ENCODE measurements around the gene PAFAH1B2.
"Not testable (repeated sequence)": the region's sequence is repeated elsewhere in the genome, so short reads cannot be mapped to it uniquely, and the experiment has no call there.

The PAFAH1B2 gene, protein sequence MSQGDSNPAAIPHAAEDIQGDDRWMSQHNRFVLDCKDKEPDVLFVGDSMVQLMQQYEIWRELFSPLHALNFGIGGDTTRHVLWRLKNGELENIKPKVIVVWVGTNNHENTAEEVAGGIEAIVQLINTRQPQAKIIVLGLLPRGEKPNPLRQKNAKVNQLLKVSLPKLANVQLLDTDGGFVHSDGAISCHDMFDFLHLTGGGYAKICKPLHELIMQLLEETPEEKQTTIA
- 112 to 203 (median 141) reads per million in 17 experiments for total RNA-seq

DNA sequence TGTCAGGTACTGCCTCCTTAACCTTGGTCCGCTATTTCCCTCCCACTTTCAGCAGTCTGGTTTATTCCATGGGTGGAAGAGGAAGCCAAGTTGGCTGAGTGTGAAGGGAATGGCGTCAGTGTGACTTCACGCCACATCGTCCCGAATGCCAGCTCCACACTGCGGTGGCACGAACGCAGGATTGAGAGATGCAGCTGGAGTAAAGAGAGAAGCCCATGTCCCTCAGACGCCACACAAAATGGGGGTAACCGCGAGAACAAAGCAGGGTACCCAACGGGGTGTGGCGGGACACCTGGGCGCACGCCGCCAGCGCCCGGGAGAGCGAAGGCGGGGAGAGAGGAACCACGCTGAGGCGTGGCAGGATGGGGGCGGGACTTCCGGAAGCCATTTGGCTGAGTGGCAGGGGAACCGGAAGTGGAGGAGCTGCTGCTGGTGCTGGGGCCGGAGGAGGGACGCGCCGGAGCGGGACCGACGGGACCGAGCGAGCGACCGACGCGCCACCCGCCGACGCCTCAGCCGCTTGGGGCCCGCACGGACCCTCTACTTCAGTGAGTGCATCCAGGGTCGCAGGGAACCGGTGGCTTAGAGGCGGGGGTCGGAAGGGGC is at the start of gene PAFAH1B2:
Gene PAFAH1B2, plus strand, starts transcription at position 417 of the 606 bp plus-strand sequence. CDS start 8,161 bp downstream, outside the sequence.
- DNase-seq = peak; percentile 96 to 98 (median 98)

DNA sequence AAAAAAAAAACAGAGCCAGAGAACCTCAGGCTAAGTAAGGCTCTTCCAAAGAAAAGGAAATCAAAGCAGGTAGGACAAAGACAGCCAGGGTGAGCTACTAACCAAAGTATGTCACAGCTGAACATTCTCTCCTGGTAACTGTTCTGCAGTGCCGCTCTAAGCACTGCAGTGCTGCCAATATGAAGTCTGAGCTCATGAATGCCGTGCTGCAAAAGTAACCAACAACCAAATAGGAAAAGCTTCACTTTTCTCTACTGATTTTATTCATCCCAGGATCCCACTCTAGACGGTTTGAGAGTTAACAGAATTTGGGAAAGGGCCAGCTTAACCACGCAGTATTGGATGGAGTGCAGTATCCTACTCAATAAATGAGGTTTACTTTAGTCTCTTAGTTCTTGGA is 49.3 kb upstream of the PAFAH1B2 start:
- DNase-seq = no peak

DNA sequence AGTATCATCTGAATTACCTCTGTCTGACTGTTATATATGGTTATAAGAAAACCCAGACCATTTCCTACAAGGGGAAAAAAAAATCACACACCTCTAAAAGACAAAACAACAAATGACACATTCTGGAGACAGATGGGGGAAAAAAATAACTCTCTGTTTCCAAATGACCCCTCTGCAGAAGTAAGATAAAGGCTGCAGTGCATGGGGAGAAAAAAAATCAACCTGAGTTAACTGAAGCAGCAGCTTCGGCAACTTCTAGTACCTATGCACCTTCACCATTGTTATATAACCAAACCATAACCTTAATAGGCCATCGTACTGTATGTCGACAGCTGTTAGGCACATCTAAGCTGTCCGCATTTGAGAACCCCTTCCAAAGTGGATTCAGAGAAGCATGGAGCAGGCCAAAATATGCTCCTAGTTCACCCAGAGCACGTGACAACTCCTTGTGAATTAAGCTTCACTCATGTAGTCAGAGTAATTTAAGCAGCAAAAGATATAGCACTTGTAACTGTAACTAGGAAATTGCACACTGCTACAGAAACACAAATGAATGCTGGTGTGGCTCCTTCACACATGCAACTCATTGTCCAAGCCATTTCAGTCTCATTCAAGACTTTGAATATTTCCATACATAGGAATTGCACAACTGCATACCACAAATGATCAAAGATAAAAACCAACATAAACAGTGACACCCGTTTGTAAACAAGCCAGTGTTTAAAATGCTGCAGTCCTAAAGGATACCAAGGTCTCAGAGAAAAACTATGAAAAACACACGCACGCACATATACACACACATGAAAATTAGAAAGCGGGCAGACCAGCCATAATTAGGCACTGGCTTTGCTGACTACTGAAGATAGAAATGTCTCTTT is 48.6 kb upstream of the PAFAH1B2 start:
- DNase-seq = peak in 1 of 4 experiments; percentile 13

DNA sequence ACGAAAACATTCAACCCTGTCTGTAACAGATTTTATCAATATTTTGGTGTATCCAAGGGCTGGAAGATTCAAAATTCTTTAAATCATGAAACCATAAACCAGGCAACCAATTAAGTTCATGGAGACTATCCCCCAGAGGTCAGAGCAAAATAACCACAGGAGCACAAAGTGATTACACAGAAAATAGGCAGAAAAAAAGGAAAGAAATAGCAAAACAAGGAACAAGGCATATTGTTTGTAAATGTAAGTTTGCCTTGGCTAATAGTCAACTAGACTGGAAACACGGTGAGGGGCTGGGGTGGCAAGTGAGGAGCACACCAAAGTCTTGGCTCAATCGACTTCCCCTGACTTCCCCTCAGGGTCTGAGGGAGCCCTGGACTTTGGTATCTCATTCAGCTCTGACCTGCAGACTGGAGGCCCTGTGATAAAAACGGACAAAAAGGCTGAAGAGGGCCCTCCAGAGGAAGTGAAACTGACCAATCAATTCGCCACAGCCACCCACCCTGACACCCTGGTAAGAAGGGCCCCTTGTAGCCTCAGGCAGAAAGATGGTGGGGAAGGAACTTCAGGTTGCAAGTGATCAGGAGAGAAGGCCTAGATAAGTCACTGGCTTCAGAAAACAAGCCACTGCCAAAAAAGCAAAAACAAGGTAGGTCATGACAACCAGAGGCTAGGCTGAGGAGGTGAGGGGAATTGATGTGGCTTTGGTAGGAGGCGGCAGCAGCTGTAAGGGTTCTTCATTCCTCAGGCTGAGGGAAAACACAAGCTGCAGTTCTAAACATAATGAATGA is 47.7 kb upstream of the PAFAH1B2 start:
- DNase-seq = peak; percentile 41 to 64 (median 55)

DNA sequence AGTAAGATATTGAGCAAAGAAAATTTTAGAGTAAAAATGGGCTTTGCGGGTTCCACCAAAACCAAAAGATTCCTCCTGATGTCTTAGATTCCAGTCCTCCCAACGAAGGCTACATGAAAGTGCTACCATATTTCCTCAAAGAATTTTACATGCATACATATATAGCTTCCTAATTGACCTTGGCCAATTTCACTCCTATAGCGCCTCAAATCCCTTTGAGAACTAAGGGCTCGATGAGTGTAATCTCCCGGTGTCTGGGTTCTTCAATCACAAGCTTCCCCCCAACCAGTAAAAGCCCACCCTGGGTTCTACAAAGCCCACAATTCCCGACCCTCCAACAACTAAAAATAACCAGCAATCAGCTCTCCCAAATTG is 47.1 kb upstream of the PAFAH1B2 start:
- peak in 1 of 4 experiments; percentile 26 for DNase-seq

DNA sequence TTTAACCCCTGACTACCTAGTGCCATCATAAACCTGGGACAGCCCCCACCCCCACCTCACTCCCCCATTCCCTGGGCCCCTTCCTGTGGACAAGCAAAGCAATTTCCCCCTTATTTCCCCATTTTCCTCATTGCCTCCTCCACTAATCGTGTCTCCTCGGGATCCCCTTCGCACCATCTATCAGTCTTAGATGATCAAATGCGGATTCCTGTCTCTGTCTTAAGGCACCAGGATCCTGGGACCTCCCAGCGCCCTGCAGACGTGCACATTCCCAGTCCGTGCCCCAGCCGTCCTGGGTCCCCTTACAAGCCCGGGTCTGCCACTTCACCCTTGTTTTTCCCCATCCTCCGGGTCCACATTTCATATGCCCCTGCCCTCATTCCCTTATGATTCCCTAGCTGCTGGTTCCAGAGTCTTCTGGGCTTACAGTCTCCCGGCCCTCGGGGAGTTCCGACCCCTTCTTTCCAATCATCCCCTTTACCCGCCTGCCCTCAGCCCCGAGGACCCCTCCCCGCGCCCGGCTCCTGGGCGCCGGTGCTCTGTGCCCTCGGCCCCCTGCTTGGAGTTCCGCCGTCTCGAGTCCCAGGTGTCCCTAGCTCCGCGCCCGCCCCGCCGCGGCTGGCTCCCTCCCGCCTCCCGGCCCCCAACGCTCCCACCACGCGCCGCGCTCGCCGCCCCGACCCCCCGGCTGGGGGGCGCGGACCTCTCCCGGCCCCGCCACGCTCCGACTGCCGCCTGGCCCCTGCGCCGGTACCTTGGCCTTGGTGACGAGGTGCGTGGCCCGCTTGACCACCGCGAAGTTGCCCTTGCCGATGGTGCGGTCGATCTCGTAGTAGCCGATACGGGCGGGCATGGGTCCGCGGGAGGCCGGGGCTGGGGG is 46.5 kb upstream of the PAFAH1B2 start:
- peak; percentile 22 to 61 (median 34) for DNase-seq

DNA sequence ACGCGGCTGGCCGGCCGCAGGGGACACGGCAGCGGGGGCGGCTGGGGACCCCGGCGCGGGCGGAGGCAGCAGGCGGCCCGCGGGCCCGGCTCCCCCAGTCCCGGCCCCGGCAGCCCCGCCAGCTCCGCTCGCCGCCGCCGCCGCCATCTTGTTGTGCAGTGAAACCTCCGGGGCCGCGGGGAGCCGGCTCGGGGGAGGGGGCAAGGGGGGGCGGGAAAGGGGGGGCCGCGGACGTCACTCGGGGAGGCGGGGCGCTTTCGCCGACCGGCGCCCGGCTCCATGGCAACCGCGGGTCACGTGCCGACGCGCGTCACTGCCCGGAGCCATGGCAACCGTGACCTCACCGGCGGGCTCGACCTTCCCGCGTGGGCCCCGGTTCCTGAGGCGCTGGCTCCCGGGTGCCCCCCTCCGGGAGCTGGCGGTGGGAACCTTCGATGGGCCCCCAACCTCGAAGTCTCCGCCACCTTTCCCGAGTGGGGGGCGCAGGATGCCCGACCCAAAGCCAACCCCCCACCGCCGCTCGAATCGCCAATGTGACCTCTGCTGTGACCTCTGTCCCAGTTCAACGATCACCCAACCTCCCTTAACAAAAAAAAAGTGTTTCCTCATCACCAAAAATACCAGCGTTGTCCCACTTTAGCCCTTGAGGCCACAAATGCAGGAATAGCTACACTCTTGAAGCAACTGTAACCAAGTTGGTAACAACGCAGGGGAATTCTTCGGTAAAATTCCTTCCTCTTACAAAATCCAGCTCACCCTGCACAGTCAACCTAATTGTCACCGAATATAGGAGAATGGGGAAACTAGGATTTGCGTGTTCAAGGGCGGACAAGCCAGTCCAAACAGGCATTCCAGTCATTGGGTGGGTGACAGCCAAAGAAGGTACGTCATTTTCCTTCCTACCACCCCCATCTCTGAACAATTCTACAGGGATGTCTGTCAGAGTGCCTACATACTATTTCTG is 45.5 kb upstream of the PAFAH1B2 start, which contains the start of gene SIK3:
Gene SIK3, minus strand, starts transcription at position 160 of the 964 bp plus-strand sequence. Its CDS starts 13 bp downstream, at position 147.
- peak; percentile 97 to 99 (median 98) for DNase-seq

DNA sequence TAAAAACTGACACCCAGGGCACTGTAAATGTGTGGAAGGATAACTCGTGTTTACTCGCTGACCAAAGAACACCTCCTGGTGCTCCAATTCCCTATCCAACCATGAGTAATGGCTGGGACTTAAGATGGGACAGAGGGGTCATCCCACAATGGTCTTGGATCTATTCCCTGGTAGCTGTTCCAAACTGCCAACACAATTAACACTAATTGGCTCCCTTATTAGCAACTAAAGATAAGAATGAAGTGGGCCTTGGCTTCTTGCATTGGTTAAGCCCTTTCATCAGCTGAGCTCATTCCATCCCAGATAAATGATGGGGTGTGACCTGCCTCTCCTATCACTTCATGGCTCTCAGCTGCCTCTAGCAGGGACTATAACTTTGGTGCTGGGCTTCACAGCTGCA is 44.4 kb upstream of the PAFAH1B2 start:
- no peak for DNase-seq

DNA sequence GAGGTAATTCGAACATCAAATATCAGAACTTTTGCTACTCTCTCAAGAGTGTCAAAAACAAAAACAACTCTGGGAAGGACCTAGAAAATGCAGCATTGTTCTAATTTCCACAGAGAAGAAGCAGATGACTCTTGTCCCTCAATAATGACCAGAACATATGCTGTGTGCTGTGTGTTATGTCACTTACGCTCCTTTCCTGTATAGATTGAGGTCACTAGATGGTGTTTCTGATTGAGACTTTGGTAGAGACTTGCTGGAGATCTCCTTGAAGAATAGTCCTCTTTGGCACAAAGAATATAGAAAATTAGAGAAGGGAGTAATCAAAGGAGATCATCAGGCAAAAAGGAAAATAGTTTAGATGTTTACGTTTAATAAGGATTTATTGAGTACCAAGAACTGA is 43.5 kb upstream of the PAFAH1B2 start:
- DNase-seq = no peak

DNA sequence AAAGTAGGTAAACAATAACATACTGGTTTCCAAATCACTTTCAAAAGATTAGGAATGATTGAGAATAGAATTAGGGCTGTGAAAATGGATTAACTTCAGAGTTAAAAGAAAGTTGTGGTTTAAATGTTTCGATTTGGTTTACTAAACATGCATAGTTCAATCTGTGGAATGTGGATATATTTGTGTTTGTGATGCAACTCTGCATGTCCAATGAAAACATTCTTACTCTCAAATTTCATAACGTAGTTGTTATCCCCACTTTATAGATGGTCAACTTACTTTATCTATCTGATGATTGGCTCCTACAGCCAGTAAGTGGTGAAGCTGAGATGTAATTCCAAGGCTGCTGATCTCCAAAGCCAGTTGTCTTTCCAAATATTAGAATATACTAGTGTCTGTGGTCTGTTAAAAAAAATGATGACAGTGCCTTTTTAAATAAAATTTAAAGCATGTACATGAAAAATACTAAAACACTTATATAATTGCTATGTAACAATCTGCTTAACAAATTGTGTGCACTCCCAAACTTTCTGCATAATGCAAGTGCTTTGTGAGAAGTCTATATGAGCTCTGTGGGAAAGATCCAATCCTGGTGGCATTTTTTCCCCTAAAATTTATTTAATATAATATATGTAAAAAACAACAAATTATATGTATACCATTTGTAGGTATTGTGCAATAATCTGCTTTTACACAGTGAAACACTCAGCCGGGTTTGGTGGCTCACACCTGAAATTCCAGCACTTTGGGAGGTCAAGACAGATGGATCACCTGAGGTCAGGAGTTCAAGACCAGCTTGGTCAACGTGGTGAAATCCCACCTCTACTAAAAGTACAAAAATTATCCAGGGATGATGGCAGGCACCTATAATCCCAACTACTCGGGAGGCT is 36.1 kb upstream of the PAFAH1B2 start:
- no peak for DNase-seq

DNA sequence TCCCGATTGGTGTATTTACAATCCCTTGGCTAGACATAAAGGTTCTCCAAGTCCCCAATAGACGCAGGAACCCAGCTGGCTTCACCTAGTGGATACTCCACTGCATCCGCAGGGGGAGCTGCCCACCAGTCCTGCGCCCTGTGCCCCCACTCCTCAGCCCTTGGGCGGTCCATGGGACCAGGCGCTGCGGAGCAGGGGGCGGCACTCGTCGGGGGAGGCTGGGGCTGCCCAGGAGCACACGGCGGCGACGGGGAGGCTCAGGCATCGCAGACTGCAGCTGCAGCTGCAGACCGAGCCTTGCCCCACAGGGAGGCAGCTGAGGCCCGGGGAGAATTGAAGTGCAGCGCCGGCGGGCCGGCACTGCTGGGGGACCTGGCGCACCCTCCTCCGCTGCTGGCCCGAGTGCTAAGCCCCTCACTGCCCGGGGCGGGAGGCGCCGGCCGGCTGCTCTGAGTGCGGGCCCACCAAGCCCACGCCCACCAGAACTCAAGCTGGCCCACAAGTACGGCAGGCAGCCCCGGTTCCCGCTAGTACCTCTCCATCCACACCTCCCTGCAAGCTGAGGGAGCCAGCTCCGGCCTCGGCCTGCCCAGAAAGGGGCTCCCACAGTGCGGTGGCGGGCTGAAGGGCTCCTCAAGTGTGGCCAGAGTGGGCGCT is 33.7 kb upstream of the PAFAH1B2 start:
- no peak for DNase-seq

DNA sequence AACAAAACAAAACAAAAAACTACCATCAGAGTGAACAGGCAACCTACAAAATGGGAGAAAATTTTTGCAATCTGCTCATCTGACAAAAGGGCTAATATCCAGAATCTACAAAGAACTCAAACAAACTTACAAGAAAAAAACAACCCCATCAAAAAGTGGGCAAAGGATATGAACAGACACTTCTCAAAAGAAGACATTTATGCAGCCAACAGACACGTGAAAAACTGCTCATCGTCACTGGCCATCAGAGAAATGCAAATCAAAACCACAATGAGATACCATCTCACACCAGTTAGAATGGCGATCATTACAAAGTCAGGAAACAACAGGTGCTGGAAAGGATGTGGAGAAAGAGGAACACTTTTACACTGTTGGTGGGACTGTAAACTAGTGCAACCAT is 31.6 kb upstream of the PAFAH1B2 start:
- DNase-seq = not testable (repeated sequence)

DNA sequence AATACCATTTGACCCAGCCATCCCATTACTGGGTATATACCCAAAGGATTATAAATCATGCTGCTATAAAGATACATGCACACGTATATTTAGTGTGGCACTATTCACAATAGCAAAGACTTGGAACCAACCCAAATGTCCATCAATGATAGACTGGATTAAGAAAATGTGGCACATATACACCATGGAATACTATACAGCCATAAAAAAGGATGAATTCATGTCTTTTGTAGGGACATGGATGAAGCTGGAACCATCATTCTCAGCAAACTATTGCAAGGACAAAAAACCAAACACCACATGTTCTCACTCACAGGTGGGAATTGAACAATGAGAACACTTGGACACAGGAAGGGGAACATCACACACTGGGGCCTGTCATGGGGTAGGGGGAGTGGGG is 31.1 kb upstream of the PAFAH1B2 start:
- DNase-seq = not testable (repeated sequence)

DNA sequence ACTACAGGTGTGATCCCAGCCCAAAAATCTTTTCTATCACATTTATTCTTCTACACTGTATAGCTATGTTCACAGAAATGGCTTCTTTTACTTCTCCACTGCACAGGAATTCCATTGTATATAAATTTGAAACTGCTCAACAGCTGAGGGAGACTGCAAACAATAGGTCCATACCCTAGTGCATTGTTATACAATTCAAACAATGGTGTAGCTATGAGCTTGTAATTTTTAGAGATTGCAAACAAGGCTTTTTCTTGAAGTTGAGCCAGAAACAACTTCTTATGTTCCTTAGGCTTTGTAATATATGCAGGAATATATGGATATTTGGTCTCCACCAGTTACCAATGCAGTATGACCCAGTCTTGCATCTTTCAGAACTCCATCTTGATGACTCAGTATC is 26.4 kb upstream of the PAFAH1B2 start:
- DNase-seq = no peak

DNA sequence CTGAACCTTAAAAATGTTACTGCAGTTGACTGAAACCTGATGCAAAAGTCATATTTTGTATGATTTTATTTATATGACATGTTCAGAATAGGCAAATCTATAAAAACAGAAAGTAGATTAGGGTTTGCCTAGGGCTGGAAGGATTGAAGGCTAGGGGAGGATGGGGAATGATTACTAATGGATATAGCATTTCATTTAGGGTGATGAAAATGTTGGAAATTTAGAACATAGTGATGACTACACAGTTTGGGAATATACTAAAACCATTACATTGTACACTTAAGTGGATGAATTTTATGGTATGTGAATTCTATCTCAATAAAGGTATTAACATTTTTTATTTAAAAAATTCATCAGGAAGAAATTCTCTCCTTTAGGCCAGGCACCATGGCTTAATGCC is 22.9 kb upstream of the PAFAH1B2 start:
- DNase-seq = no peak

DNA sequence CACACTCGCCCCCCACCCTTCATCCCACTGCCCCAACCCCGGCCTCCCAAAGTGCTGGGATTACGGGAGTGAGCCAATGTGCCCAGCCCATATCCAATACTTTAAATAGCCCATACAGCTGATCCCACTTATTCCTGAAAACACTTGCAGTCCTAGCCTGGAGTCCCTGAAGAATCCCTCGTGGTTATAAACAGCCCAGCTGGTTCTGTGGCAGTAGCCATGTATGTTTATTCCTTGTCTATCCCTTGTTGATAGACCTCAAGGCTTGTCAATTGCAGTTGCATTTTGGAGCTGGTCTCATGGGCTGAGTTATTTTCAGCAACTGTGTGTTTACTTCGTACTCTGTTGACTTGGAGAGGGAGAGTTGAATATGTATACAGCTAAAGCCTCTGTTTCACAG is 21.5 kb upstream of the PAFAH1B2 start:
- no peak for DNase-seq

DNA sequence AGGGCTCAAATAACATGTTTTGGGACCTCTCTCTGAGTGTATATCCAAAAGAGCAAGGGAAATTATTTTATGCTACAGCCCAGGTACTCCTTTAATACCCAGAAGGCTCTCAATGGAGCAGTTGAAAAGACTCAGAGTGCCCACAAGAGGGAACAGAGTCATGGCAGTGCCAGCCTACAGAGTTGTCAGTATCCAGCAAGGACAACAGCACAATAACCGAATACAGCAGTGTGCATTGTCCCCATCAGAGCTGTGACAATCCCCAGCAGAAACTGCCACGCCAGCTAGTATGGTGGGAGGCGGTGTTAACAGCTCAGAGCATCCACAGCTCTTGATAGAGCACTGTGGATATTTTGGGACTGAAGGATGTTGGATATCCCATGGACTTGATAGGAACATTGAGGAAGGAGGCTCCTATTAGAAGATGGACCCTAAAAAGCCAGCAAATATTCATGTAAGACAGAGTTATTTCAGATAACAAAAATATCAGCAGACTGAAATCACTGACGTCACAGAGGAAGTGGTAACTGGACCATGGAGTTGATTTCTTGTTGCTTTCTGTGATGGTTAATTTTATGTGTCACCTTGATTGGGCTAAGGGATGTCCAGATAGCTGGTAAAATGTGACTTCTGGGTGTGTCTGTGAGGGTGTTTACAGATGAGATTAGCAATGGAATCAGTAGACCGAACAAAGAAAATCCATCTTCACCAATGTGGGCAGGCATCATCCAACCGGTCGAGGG is 17.7 kb upstream of the PAFAH1B2 start:
- DNase-seq = no peak
